Endothelial cell (in vitro differentiated cells): ENCODE measurements around the gene ZNF525. TPM values are rescaled to one million over a fixed set of nuclear protein-coding genes. Genes with fewer than 3 reads are reported as not detected.

Experiments used
- DNase-seq: peaks from one replicate; pipeline ENCODE4 v3.0.0; 2021; ENCODE audit warnings: low spot score
- H3K27ac Mint-ChIP-seq: one replicate; pipeline ENCODE4 v1.8.0; 2021; ENCODE audit warnings: mixed read lengths, inconsistent platforms; ENCODE audit not compliant: unreplicated experiment
- H3K27me3 Mint-ChIP-seq: one replicate; pipeline ENCODE4 v1.8.0; 2021; ENCODE audit warnings: mild to moderate bottlenecking, moderate library complexity, mixed read lengths, inconsistent platforms; ENCODE audit not compliant: unreplicated experiment
- H3K36me3 Mint-ChIP-seq: one replicate; pipeline ENCODE4 v1.8.0; 2021; ENCODE audit warnings: mild to moderate bottlenecking, low read depth, mixed read lengths, inconsistent platforms; ENCODE audit not compliant: unreplicated experiment
- H3K4me1 Mint-ChIP-seq: one replicate; pipeline ENCODE4 v1.8.0; 2021; ENCODE audit warnings: mild to moderate bottlenecking, mixed read lengths, inconsistent platforms; ENCODE audit not compliant: unreplicated experiment
- H3K4me3 Mint-ChIP-seq: one replicate; pipeline ENCODE4 v1.8.0; 2021; ENCODE audit warnings: mild to moderate bottlenecking, mixed read lengths, inconsistent platforms; ENCODE audit not compliant: unreplicated experiment
- H3K9me3 Mint-ChIP-seq: one replicate; pipeline ENCODE4 v1.8.0; 2021; ENCODE audit warnings: mixed read lengths, inconsistent platforms; ENCODE audit not compliant: unreplicated experiment
- total RNA-seq: library from RNA; stranded (reverse); fragmentation: NEBNext Ultra II Directional; extraction: Animal tissue kit (Norgen Biotek cat#: 25700); gene quantifications from one replicate; pipeline ENCODE4 v1.2.1, GENCODE V29; 2021; ENCODE audit not compliant: unreplicated experiment
- TF ChIP-seq, protein P1 (sequence below): fragments of 200-600 bp; sonication (generic); IDR thresholded peaks from one replicate; pipeline ENCODE4 v1.5.0; 2021; ENCODE audit warnings: antibody characterized with exemption; ENCODE audit not compliant: unreplicated experiment

Gene ZNF525
- total RNA-seq, 1 donor from 2014 or later: 8.6 TPM

DNA sequence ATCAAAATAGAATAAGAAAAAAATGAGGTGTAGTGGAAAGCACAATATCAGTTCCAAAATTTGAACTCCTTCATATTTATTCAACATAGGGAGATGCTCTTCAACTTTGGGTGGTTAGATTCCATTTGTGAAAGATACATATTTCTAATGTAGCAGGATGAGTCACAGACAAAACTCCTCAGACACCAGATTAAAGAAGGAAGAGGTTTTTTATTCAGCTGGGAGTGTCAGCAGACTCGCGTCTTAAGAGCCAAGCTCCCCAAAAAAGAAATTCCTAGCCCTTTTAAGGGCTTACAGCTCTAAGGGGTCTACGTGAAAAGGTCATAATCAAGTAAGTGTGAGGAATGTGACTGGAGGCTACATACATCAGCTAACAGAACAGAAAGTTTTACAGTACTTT, 22.7 kb downstream of the ZNF525 start:
- H3K4me3 Mint-ChIP-seq: no peak overlapping the region
- no peaks in the 10 kb centered on the region for H3K4me1 Mint-ChIP-seq
- peaks cover 2% of the 10 kb centered on the region for H3K27me3 Mint-ChIP-seq
- H3K36me3 Mint-ChIP-seq: peaks cover 26% of the 10 kb centered on the region
- TF ChIP-seq, protein P1, sequence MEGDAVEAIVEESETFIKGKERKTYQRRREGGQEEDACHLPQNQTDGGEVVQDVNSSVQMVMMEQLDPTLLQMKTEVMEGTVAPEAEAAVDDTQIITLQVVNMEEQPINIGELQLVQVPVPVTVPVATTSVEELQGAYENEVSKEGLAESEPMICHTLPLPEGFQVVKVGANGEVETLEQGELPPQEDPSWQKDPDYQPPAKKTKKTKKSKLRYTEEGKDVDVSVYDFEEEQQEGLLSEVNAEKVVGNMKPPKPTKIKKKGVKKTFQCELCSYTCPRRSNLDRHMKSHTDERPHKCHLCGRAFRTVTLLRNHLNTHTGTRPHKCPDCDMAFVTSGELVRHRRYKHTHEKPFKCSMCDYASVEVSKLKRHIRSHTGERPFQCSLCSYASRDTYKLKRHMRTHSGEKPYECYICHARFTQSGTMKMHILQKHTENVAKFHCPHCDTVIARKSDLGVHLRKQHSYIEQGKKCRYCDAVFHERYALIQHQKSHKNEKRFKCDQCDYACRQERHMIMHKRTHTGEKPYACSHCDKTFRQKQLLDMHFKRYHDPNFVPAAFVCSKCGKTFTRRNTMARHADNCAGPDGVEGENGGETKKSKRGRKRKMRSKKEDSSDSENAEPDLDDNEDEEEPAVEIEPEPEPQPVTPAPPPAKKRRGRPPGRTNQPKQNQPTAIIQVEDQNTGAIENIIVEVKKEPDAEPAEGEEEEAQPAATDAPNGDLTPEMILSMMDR: no peak
- H3K9me3 Mint-ChIP-seq: peaks cover 1% of the 10 kb centered on the region
- H3K27ac Mint-ChIP-seq: no peak overlapping the region
- no peak for DNase-seq

DNA sequence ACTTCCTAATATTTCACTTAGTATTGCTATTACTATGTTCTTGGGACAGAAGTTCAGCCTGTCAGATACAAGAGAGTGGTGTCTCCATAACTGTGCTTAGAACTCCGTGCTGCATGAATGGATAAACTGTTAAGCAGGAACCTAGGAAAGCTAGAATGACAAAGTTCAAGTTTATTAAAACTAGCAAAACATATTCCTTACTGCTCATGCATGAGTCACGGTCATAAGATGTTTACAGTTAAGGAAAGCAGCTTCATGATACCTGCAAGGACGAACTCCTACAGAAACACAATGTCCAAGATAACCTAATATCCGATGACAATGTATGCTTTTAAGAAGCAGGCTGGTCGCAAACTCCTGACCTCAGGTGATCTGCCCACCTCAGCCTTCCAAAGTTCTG, 23.4 kb downstream of the ZNF525 start:
- Mint-ChIP-seq H3K27me3 (peaks cover 4% of the 10 kb centered on the region), H3K4me3 (no peak overlapping the region), H3K9me3 (no peaks in the 10 kb centered on the region), H3K36me3 (peaks cover 23% of the 10 kb centered on the region), H3K27ac (no peak overlapping the region), H3K4me1 (peaks cover 2% of the 10 kb centered on the region)
- TF ChIP-seq, protein P1: no peak
- DNase-seq: no peak

DNA sequence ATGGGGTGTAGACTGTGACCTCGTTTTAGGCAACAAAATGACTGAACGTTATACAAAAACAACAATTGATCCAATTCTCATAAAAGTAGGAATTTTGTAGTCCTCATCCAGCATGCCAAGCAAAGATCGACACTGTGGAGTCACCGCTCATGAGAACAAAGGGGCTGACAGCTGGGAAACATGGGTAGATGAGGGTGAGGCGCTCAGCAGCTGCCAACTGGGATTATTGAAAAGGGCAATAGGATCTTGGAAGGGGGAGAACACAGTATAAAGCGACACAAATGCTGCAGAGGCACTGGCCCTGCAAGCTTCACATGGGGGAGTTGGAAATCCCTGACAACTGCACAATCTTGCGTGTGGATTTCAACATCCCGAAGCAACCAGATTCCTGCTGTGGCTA, 24.1 kb downstream of the ZNF525 start:
- peaks cover 22% of the 10 kb centered on the region for H3K36me3 Mint-ChIP-seq
- no peak for DNase-seq
- no peak overlapping the region for H3K27ac Mint-ChIP-seq
- no peak overlapping the region for H3K4me3 Mint-ChIP-seq
- no peaks in the 10 kb centered on the region for H3K9me3 Mint-ChIP-seq
- H3K27me3 Mint-ChIP-seq: peaks cover 5% of the 10 kb centered on the region
- TF ChIP-seq, protein P1: no peak
- H3K4me1 Mint-ChIP-seq: peaks cover 2% of the 10 kb centered on the region

DNA sequence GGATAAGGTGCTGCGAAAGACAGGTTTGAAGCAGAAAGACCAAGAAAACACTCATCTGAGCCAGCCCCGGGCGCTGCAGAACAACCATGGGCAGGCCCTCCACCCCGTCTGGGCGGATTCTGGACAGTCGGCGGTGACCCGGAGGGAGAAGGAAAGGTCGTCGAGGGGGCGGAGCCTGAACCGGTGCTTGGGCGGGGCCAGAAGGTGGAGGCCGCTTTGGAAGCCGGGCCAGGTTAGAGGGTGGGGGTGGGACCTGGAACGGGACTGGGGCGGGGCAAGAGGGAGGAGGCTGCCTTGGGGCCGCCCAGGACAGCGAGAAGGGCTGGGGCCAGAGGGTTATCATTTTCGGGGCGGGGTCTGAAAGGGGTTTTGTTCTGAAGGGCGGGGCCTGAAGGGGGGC, 24.5 kb downstream of the ZNF525 start:
- Mint-ChIP-seq H3K36me3 (peaks cover 19% of the 10 kb centered on the region), H3K9me3 (no peaks in the 10 kb centered on the region), H3K4me1 (peaks cover 2% of the 10 kb centered on the region), H3K27me3 (peaks cover 6% of the 10 kb centered on the region), H3K4me3 (no peak overlapping the region), H3K27ac (no peak overlapping the region)
- DNase-seq: no peak
- TF ChIP-seq, protein P1: no peak

DNA sequence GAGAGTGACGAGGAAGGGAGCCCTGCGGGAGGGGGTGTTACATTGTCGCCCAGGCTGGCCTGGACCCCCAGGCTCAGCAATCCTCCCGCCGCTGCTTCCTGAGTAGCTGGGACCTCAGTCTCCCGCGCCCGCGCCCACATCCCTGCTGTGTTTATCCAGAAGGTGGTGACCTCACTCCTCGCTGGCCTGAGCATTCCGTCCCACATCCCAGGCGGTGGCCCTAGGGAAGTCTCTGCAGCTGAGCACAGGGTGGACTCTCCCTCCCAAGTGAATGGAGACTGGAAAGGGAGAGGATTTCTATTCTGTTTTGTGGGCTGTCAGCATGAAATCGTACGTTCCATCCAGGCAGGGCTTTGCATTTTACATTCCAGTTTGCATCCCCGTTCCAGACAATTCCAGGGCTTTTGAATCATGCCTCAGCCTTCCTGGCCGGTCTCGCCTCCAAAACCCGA, 29.0 kb downstream of the ZNF525 start:
- Mint-ChIP-seq H3K27me3 (peaks cover 10% of the 10 kb centered on the region), H3K9me3 (no peaks in the 10 kb centered on the region), H3K36me3 (peaks cover 15% of the 10 kb centered on the region), H3K27ac (peak overlapping the region; percentile 91), H3K4me3 (peak overlapping the region; percentile 93), H3K4me1 (peaks cover 9% of the 10 kb centered on the region)
- peak; percentile 49 for DNase-seq
- TF ChIP-seq, protein P1: no peak
